Mucosa of descending colon (tissue), 3 donors: ENCODE results near the gene CLIP4. TPM values are rescaled to one million over a fixed set of nuclear protein-coding genes. Genes with fewer than 3 reads are reported as not detected.
A peak's percentile ranks its signal among the peaks of the same experiment; 100 is the strongest.

Experiments
- ATAC-seq: fragments of 200-7000 bp; cut with Tn5 transposase; one replicate; pipeline ENCODE4 v1.9.1; 2020; ENCODE audit warnings: mild to moderate bottlenecking, moderate library complexity
- DNase-seq, 3 donors: peaks; one replicate each; pipeline ENCODE4 v3.0.0-alpha.2; 2020
- H3K36me3 ChIP-seq: fragments of 200-600 bp; one replicate; pipeline ENCODE4 v1.8.0; 2021; ENCODE audit warnings: low read depth, mild to moderate bottlenecking
- H3K4me1 ChIP-seq: fragments of 200-600 bp; one replicate; pipeline ENCODE4 v1.8.0; 2021; ENCODE audit warnings: low read depth, mild to moderate bottlenecking
- H3K4me3 ChIP-seq: fragments of 200-600 bp; one replicate; pipeline ENCODE4 v1.8.0; 2021; ENCODE audit warnings: mild to moderate bottlenecking
- H3K9me3 ChIP-seq: fragments of 200-600 bp; one replicate; pipeline ENCODE4 v1.8.0; 2021; ENCODE audit warnings: mild to moderate bottlenecking
- CTCF ChIP-seq: fragments of 200-600 bp; IDR thresholded peaks from one replicate; pipeline ENCODE4 v1.8.0; 2022; ENCODE audit warnings: antibody characterized with exemption, mild to moderate bottlenecking
- intact Hi-C, 2 donors: fragments of 100-400 bp; cut with DNase I in 1 of 2; cut with micrococcal nuclease in 1 of 2; formaldehyde crosslinking; loops; one replicate each; pipeline versions ENCODE4 v1.11.0 to v1.11.1; 2022; cut with DNase I, micrococcal nuclease
- total RNA-seq, 3 donors: library from RNA; stranded (reverse); fragmentation: NEBNext Ultra II Directional in 2 of 3; extraction: Animal tissue kit (Norgen Biotek cat#: 25700) in 2 of 3; gene quantifications; one replicate each; pipeline versions ENCODE4 v1.2.1 to v1.2.4, GENCODE V29; 2021 to 2023
- donor health status: DM: no; HTN: no; CAD: no; lungs with moderate emphysema.
- donor health status: DM: no; HTN: no; CAD: no.
- donor health status: DM: no; HTN: yes; CAD: no.

The CLIP4 gene
- total RNA-seq, 3 donors from 2014 or later = 2.6 to 48.1 (median 8.3) TPM

- Histone ChIP-seq H3K4me3 (no peak overlapping the region), H3K36me3 (no peaks in the 10 kb centered on the region), H3K9me3 (no peaks in the 10 kb centered on the region), H3K4me1 (no peaks in the 10 kb centered on the region)
- DNase-seq (no peak), ATAC-seq (no peak)
- no peak for TF ChIP-seq CTCF
- intact Hi-C loops = no loop called here
These were observed 2.1 kb upstream of the CLIP4 start for GRCh38 chr2:29113027-29113686.

GRCh38 chr2:29113891-29114321, 1.3 kb upstream of the CLIP4 start:
- ATAC-seq = peak; percentile 46
- intact Hi-C loops = no loop called here
- Histone ChIP-seq H3K4me3 (no peak overlapping the region), H3K36me3 (no peaks in the 10 kb centered on the region), H3K9me3 (no peaks in the 10 kb centered on the region), H3K4me1 (no peaks in the 10 kb centered on the region)
- TF ChIP-seq CTCF = no peak
- peak in 2 of 3 donors; percentile 31 to 53 for DNase-seq

GRCh38 chr2:29114586-29114945, 649 bp upstream of the CLIP4 start:
- Histone ChIP-seq H3K4me3 (no peak overlapping the region), H3K36me3 (no peaks in the 10 kb centered on the region), H3K4me1 (no peaks in the 10 kb centered on the region), H3K9me3 (no peaks in the 10 kb centered on the region)
- ATAC-seq (no peak), DNase-seq (no peak)
- TF ChIP-seq CTCF = no peak
- intact Hi-C loops = no loop called here

- intact Hi-C loops = no loop called here
- no peak for TF ChIP-seq CTCF
- Histone ChIP-seq H3K4me1 (no peaks in the 10 kb centered on the region), H3K36me3 (no peaks in the 10 kb centered on the region), H3K4me3 (peak overlapping the region; percentile 34), H3K9me3 (no peaks in the 10 kb centered on the region)
- DNase-seq (peak; percentile 56 to 78 (median 68)), ATAC-seq (peak; percentile 53)
These were observed 874 bp downstream of the CLIP4 start for GRCh38 chr2:29115797-29116781.

- H3K36me3 ChIP-seq = no peaks in the 10 kb centered on the region
- H3K4me1 ChIP-seq = no peaks in the 10 kb centered on the region
- H3K9me3 ChIP-seq = no peaks in the 10 kb centered on the region
- H3K4me3 ChIP-seq = no peak overlapping the region
- ATAC-seq = no peak
- intact Hi-C loops = no loop called here
- no peak for TF ChIP-seq CTCF
- DNase-seq = no peak
These were observed 2.6 kb downstream of the CLIP4 start for GRCh38 chr2:29117636-29118303.
